ENCODE results near the gene PRKN. TPM values are rescaled to one million over a fixed set of nuclear protein-coding genes. Genes with fewer than 3 reads are reported as not detected.

Gene PRKN
- total and polyA plus RNA-seq, 2 donors (not counting 3 experiments of a cell fraction or from before 2014, with no cell fraction given) = 0.06 TPM; not detected in 1

GRCh38 chr6:161832622-161833021 lies 894.9 kb downstream of the PRKN start:
- intact Hi-C loops (cut with micrococcal nuclease) = no loop called here
- CTCF ChIA-PET = no interaction called here
- no peak for FAIRE-seq
- POLR2A ChIA-PET = no interaction called here
- Histone ChIP-seq H3K4me3 (replicated peaks in 1 of 3; ENCODE audit: insufficient read depth in 1 of 3, low read depth in 1 of 3, low read length in 3 of 3) (no peak overlapping the region), H3K36me3 (ENCODE audit: control insufficient read depth in 2 of 2, extremely low read depth in 1 of 2, insufficient read depth in 2 of 2, low read length in 2 of 2) (no peaks in the 10 kb centered on the region), H3K27me3 (ENCODE audit: control insufficient read depth in 2 of 2, insufficient read depth in 2 of 2, low read length in 2 of 2) (no peaks in the 10 kb centered on the region), H3K9me1 (replicated peaks; ENCODE audit: control insufficient read depth, extremely low read depth, insufficient read depth, low read length) (no peaks in the 10 kb centered on the region), H3K4me2 (ENCODE audit: insufficient read depth, low read length) (no peak overlapping the region), H3K9me3 (replicated peaks; ENCODE audit: control insufficient read depth, insufficient read depth, low read length) (no peaks in the 10 kb centered on the region), H3K79me2 (ENCODE audit: control insufficient read depth, insufficient read depth, low read length) (no peaks in the 10 kb centered on the region), H3K9ac (replicated peaks; ENCODE audit: extremely low read depth, insufficient read depth, low read length) (no peak overlapping the region), H4K20me1 (replicated peaks; ENCODE audit: control insufficient read depth, extremely low read depth, insufficient read depth, low read length) (no peaks in the 10 kb centered on the region), H2AFZ (ENCODE audit: low read depth, low read length) (no peak overlapping the region), H3K27ac (ENCODE audit: insufficient read depth, low read depth, low read length) (no peak overlapping the region), H3K4me1 (ENCODE audit: control insufficient read depth, extremely low read depth, insufficient read depth, low read length) (no peaks in the 10 kb centered on the region)
- dilution Hi-C loops (cut with MboI; ENCODE audit: extremely low pct_ligation_motif_present, low sequenced_read_pairs) = no loop called here
- DNase-seq (ENCODE audit: low read depth, low spot score) = no peak
- no TSS peak for BruUV-seq (replicated peaks)
- TF ChIP-seq FOS (IDR thresholded peaks at IDR 0.05; ENCODE audit: borderline replicate concordance, insufficient read depth, low read length) = no peak
- TF ChIP-seq GATA2 (IDR thresholded peaks at IDR 0.05; ENCODE audit: insufficient read depth, insufficient read length, low read depth, low read length) = no peak
- no peak for TF ChIP-seq POLR2A (IDR thresholded peaks at IDR 0.05; ENCODE audit: low read depth, low read length)
- TF ChIP-seq JUN (IDR thresholded peaks at IDR 0.05; ENCODE audit: borderline replicate concordance, insufficient read depth, insufficient read length, low read depth) = no peak
- no peak for TF ChIP-seq MAX (IDR thresholded peaks at IDR 0.05; ENCODE audit: insufficient read depth, insufficient read length)
- TF ChIP-seq POLR2AphosphoS5 (IDR thresholded peaks at IDR 0.05; ENCODE audit: insufficient read depth, low read depth, low read length) = no peak
- no peak for TF ChIP-seq CTCF (IDR thresholded peaks at IDR 0.05; ENCODE audit: extremely low read depth in 1 of 2, insufficient read depth in 1 of 2, low read depth in 1 of 2, low read length in 2 of 2)
- TF ChIP-seq EZH2 (IDR thresholded peaks at IDR 0.05; ENCODE audit: borderline replicate concordance, low read depth, low read length, severe bottlenecking) = no peak
- TF ChIP-seq MYC (IDR thresholded peaks at IDR 0.05; ENCODE audit: low read depth, low read length) = no peak

All from endothelial cell of umbilical vein (primary cell).